Measurements from ENCODE around the gene ABCC9.

The ABCC9 gene

GRCh38 chr12:21837847-21838246 is 103.4 kb downstream of the ABCC9 start:
- H3K4me3 ChIP-seq (replicated peaks; ENCODE audit: insufficient read depth, low read length) = no peak overlapping the region
- TF ChIP-seq CTCF (IDR thresholded peaks at IDR 0.05; ENCODE audit: insufficient read depth, low read length) (no peak), REST (IDR thresholded peaks at IDR 0.05; ENCODE audit: insufficient replicate concordance, low read depth) (no peak), SPI1 (IDR thresholded peaks at IDR 0.05; ENCODE audit: borderline replicate concordance, low read depth) (no peak), POLR2AphosphoS5 (IDR thresholded peaks at IDR 0.05; ENCODE audit: low read depth) (no peak), GABPA (IDR thresholded peaks at IDR 0.05; ENCODE audit: low read depth) (no peak)
- no peak for DNase-seq (ENCODE audit: low read depth in 1 of 2, low spot score in 1 of 2)
- H3K27me3 ChIP-seq (ENCODE audit: insufficient read depth, poor library complexity, severe bottlenecking) = no peaks in the 10 kb centered on the region
- no peak overlapping the region for H3K27ac ChIP-seq (replicated peaks)

GRCh38 chr12:21831791-21832344 is 109.4 kb downstream of the ABCC9 start:
- Histone ChIP-seq H3K27me3 (ENCODE audit: insufficient read depth, poor library complexity, severe bottlenecking) (no peaks in the 10 kb centered on the region), H3K27ac (replicated peaks) (no peak overlapping the region), H3K4me3 (replicated peaks; ENCODE audit: insufficient read depth, low read length) (no peak overlapping the region)
- TF ChIP-seq CTCF (IDR thresholded peaks at IDR 0.05; ENCODE audit: insufficient read depth, low read length) = no peak
- DNase-seq (ENCODE audit: low read depth in 1 of 2, low spot score in 1 of 2) = no peak

- no peak for DNase-seq (ENCODE audit: low read depth in 1 of 2, low spot score in 1 of 2)
- Histone ChIP-seq H3K27me3 (ENCODE audit: insufficient read depth, poor library complexity, severe bottlenecking) (no peaks in the 10 kb centered on the region), H3K27ac (replicated peaks) (no peak overlapping the region), H3K4me3 (replicated peaks; ENCODE audit: insufficient read depth, low read length) (no peak overlapping the region)
- TF ChIP-seq GABPA (IDR thresholded peaks at IDR 0.05; ENCODE audit: low read depth) = no peak
- TF ChIP-seq POLR2AphosphoS5 (IDR thresholded peaks at IDR 0.05; ENCODE audit: low read depth) = no peak
- TF ChIP-seq REST (IDR thresholded peaks at IDR 0.05; ENCODE audit: insufficient replicate concordance, low read depth) = no peak
- TF ChIP-seq CTCF (IDR thresholded peaks at IDR 0.05; ENCODE audit: insufficient read depth, low read length) = no peak
- TF ChIP-seq SPI1 (IDR thresholded peaks at IDR 0.05; ENCODE audit: borderline replicate concordance, low read depth) = no peak
Observed at GRCh38 chr12:21828779-21829178, 112.4 kb downstream of the ABCC9 start.

- H3K4me3 ChIP-seq (replicated peaks; ENCODE audit: insufficient read depth, low read length) = no peak overlapping the region
- no peak for DNase-seq (ENCODE audit: low read depth in 1 of 2, low spot score in 1 of 2)
- no peak for TF ChIP-seq REST (IDR thresholded peaks at IDR 0.05; ENCODE audit: insufficient replicate concordance, low read depth)
- no peak for TF ChIP-seq SPI1 (IDR thresholded peaks at IDR 0.05; ENCODE audit: borderline replicate concordance, low read depth)
- TF ChIP-seq CTCF (IDR thresholded peaks at IDR 0.05; ENCODE audit: insufficient read depth, low read length) = no peak
- TF ChIP-seq POLR2AphosphoS5 (IDR thresholded peaks at IDR 0.05; ENCODE audit: low read depth) = no peak
- no peak for TF ChIP-seq GABPA (IDR thresholded peaks at IDR 0.05; ENCODE audit: low read depth)
- no peak overlapping the region for H3K27ac ChIP-seq (replicated peaks)
- H3K27me3 ChIP-seq (ENCODE audit: insufficient read depth, poor library complexity, severe bottlenecking) = no peaks in the 10 kb centered on the region
Observed at GRCh38 chr12:21828136-21828775, 113.0 kb downstream of the ABCC9 start.

Measured in HL-60 (cell line).